ENCODE data around the gene LRR1.

The LRR1 gene

GRCh38 chr14:49586673-49587460 lies 11.9 kb upstream of the LRR1 start (continued):
- TF ChIP-seq KLF17 (tag by site-specific recombination; IDR thresholded peaks at IDR 0.05) (0 out of 2 replicates have a peak, but pooled peaks have one; percentile 8), ZBTB6 (tag by site-specific recombination; IDR thresholded peaks at IDR 0.05) (no peak), ZNF548 (tag by site-specific recombination; IDR thresholded peaks at IDR 0.05) (no peak), ZNF776 (tag by site-specific recombination; IDR thresholded peaks at IDR 0.05; ENCODE audit: borderline replicate concordance) (no peak), ZNF112 (tag by site-specific recombination; IDR thresholded peaks at IDR 0.05) (no peak), HOXD13 (CRISPR knock-in tag; IDR thresholded peaks at IDR 0.05; ENCODE audit: borderline replicate concordance) (no peak), PRDM2 (tag by site-specific recombination; IDR thresholded peaks at IDR 0.05; ENCODE audit: borderline replicate concordance) (no peak), REPIN1 (tag by site-specific recombination; IDR thresholded peaks at IDR 0.05; ENCODE audit: low read depth) (no peak), ZNF549 (tag by site-specific recombination; IDR thresholded peaks at IDR 0.05) (no peak), ZNF398 (tag by site-specific recombination; IDR thresholded peaks at IDR 0.05) (no peak), ZNF239 (tag by site-specific recombination; IDR thresholded peaks at IDR 0.05) (no peak), PRDM4 (tag by site-specific recombination; IDR thresholded peaks at IDR 0.05) (0 out of 2 replicates have a peak, but pooled peaks have one; percentile 6), ZNF24 (tag by site-specific recombination; IDR thresholded peaks at IDR 0.05) (peak; percentile 83), ZNF133 (tag by site-specific recombination; IDR thresholded peaks at IDR 0.05) (no peak), ELK4 (IDR thresholded peaks at IDR 0.05; ENCODE audit: borderline replicate concordance, low read depth, low read length) (no peak), ZFP41 (tag by site-specific recombination; IDR thresholded peaks at IDR 0.05; ENCODE audit: borderline replicate concordance) (no peak), ZNF449 (tag by site-specific recombination; IDR thresholded peaks at IDR 0.05) (no peak), ZNF488 (tag by site-specific recombination; IDR thresholded peaks at IDR 0.05) (no peak), ZNF266 (tag by site-specific recombination; IDR thresholded peaks at IDR 0.05; ENCODE audit: low read depth) (no peak), ZNF48 (tag by site-specific recombination; IDR thresholded peaks at IDR 0.05) (no peak)

Data from HEK293 (cell line).